Dermis microvascular lymphatic vessel endothelial cell (primary cell): ENCODE measurements around the gene MYL6B. TPM values are rescaled to one million over a fixed set of nuclear protein-coding genes. Genes with fewer than 3 reads are reported as not detected.
A peak's percentile ranks its signal among the peaks of the same experiment; 100 is the strongest.

Experiments used
- DNase-seq, 2 donors: peaks; one replicate each; pipeline versions ENCODE4 v3.0.0 to v3.0.0-alpha.2; 2010; ENCODE audit warnings: low read depth in 2 of 2
- total RNA-seq: library from RNA; depleted of rRNA; stranded (reverse); fragments of >200 nt; gene quantifications from 2 replicates; pipeline ENCODE4 v1.2.1, GENCODE V29; 2014

The MYL6B gene
- total RNA-seq, 1 donor from 2014 or later: 60.3 TPM

DNA sequence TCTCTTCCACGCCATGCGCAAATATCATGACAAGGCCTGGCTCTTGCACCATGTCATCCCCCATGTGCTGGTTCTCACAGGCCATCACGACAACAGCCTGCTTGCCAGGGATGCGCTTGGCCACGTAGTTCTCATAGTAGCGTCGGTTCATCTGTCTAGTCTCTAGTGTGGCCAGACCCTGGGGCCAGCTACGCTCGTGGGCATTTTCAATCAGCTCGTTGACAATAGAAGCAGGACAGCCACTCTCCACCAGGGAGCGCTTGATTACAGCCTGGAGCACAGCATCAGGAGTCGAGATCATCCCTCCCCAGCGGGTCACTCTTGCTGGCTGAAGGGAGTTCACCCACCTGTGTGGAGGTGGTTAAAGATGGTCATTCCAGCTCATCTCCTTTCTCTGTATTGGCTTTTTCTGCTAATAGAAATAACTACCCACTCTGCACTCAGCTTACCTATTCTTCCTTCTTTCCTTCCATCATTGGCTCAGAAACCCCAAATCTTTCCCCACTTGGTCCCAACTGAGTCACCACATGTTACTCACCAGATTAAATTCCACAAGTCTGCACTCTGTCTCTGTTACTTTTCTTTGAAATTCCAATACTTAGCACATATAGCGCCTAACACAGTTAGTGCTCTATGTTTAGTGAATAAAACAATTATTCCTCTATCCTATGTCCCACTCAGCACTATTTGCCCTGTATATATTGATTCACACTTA lies 54.2 kb downstream of the MYL6B start:
- DNase-seq: peak; percentile 41 to 70

Other genes starting within 250 kb of the MYL6B start
- gene PYM1, start 224.7 kb upstream of the MYL6B start, total RNA-seq: 21.1 and 25.5 TPM in 2 replicates
- gene DGKA, start 221.4 kb upstream of the MYL6B start, total RNA-seq: 18.0 and 18.9 TPM in 2 replicates
- 0.51 and 0.63 TPM in 2 replicates for gene PMEL, start 186.5 kb upstream of the MYL6B start, total RNA-seq
- 24.0 and 26.3 TPM in 2 replicates for gene CDK2, start 185.8 kb upstream of the MYL6B start, total RNA-seq
- gene RAB5B, start 178.5 kb upstream of the MYL6B start, total RNA-seq: 37.2 and 46.9 TPM in 2 replicates
- gene SUOX, start 155.3 kb upstream of the MYL6B start, total RNA-seq: 9.0 and 11.1 TPM in 2 replicates
- 0.13 and 0.38 TPM in 2 replicates for gene IKZF4, start 131.5 kb upstream of the MYL6B start, total RNA-seq
- gene RPS26, start 110.7 kb upstream of the MYL6B start, total RNA-seq: 90.9 and 107 TPM in 2 replicates
- gene ERBB3, start 72.4 kb upstream of the MYL6B start, total RNA-seq: 0.25 and 0.26 TPM in 2 replicates
- 91.8 and 130 TPM in 2 replicates for gene PA2G4, start 48.0 kb upstream of the MYL6B start, total RNA-seq
- gene RPL41, start 36.0 kb upstream of the MYL6B start, total RNA-seq: 2,319 and 2,425 TPM in 2 replicates
- gene ZC3H10, start 34.3 kb upstream of the MYL6B start, total RNA-seq: 2.7 and 3.3 TPM in 2 replicates
- 320 and 356 TPM in 2 replicates for gene ESYT1, start 24.3 kb upstream of the MYL6B start, total RNA-seq
- 2,234 and 2,594 TPM in 2 replicates for gene MYL6, start 5.8 kb downstream of the MYL6B start, total RNA-seq
- 32.6 and 43.2 TPM in 2 replicates for gene SMARCC2, start 36.9 kb downstream of the MYL6B start, total RNA-seq
- 61.4 and 90.8 TPM in 2 replicates for gene RNF41, start 69.3 kb downstream of the MYL6B start, total RNA-seq
- gene NABP2, start 71.8 kb downstream of the MYL6B start, total RNA-seq: 21.6 and 22.5 TPM in 2 replicates
- gene SLC39A5, start 77.5 kb downstream of the MYL6B start, total RNA-seq: not detected in 2 replicates
- 10.1 and 17.1 TPM in 2 replicates for gene ANKRD52, start 105.8 kb downstream of the MYL6B start, total RNA-seq
- 6.0 and 10.0 TPM in 2 replicates for gene COQ10A, start 114.4 kb downstream of the MYL6B start, total RNA-seq
- 119 and 132 TPM in 2 replicates for gene CS, start 147.7 kb downstream of the MYL6B start, total RNA-seq
- 61.0 and 73.5 TPM in 2 replicates for gene CNPY2, start 163.4 kb downstream of the MYL6B start, total RNA-seq
- 6.7 and 9.6 TPM in 2 replicates for gene PAN2, start 181.4 kb downstream of the MYL6B start, total RNA-seq
- 0.13 TPM in 1 of 2 replicates, not detected in the other for gene IL23A, start 186.3 kb downstream of the MYL6B start, total RNA-seq
- 44.3 and 63.1 TPM in 2 replicates for gene STAT2, start 207.5 kb downstream of the MYL6B start, total RNA-seq
- not detected in 2 replicates for gene APOF, start 210.3 kb downstream of the MYL6B start, total RNA-seq